Right atrium auricular region (tissue), 2 donors: Measurements from ENCODE around the gene DNAH12. TPM values are rescaled to one million over a fixed set of nuclear protein-coding genes. Genes with fewer than 3 reads are reported as not detected.

Source experiments
- DNase-seq: peaks from one replicate; pipeline ENCODE4 v3.0.0-alpha.2; 2019; ENCODE audit warnings: low spot score
- H3K27ac ChIP-seq, 2 donors: fragments of 200-600 bp; sonication (generic); 1 replicate in 1 of 2; 2 replicates in 1 of 2; pipeline ENCODE4 v1.5.1; 2016 to 2019
- H3K27me3 ChIP-seq, 2 donors: fragments of 200-600 bp; sonication (generic); one replicate each; pipeline versions ENCODE4 v1.5.1 to v1.6.0; 2017 to 2019
- H3K36me3 ChIP-seq: fragments of 200-600 bp; sonication (generic); one replicate; pipeline ENCODE4 v1.5.1; 2016
- H3K4me1 ChIP-seq, 2 donors: fragments of 200-600 bp; sonication (generic); one replicate each; pipeline versions ENCODE4 v1.5.1 to v1.6.0; 2017 to 2019
- H3K4me3 ChIP-seq, 2 donors: fragments of 200-600 bp; sonication (generic); 1 replicate in 1 of 2; 2 replicates in 1 of 2; pipeline ENCODE4 v1.5.1; 2017 to 2019; ENCODE audit warnings: mild to moderate bottlenecking in 1 of 2, moderate library complexity in 1 of 2
- H3K9me3 ChIP-seq, 2 donors: fragments of 200-600 bp; sonication (generic); one replicate each; pipeline ENCODE4 v1.5.1; 2019
- CTCF ChIP-seq, 2 donors: fragments of 200-600 bp; sonication (generic); IDR thresholded peaks; one replicate each; pipeline ENCODE4 v1.5.1; 2019; ENCODE audit warnings: antibody characterized with exemption in 2 of 2
- total RNA-seq, 2 donors: library from RNA; depleted of rRNA; stranded (reverse); fragments of >200 nt; gene quantifications; one replicate each; pipeline ENCODE4 v1.1.0, GENCODE V29; 2016

Gene DNAH12
- total RNA-seq, 2 donors from 2014 or later = 0.08 TPM; not detected in 1

GRCh38 chr3:57582474-57583168 is 38.5 kb upstream of the DNAH12 start:
- Histone ChIP-seq H3K4me3 (no peak overlapping the region), H3K27ac (no peak overlapping the region), H3K36me3 (peaks cover 33% of the 10 kb centered on the region), H3K9me3 (no peaks in the 10 kb centered on the region), H3K27me3 (no peaks in the 10 kb centered on the region), H3K4me1 (peaks cover 0 to 35% of the 10 kb centered on the region in 2 donors)
- no peak for TF ChIP-seq CTCF (IDR thresholded peaks at IDR 0.05)
- no peak for DNase-seq

- H3K4me3 ChIP-seq = no peak overlapping the region
- H3K36me3 ChIP-seq = peaks cover 48% of the 10 kb centered on the region
- H3K27ac ChIP-seq = no peak overlapping the region
- no peaks in the 10 kb centered on the region for H3K27me3 ChIP-seq
- H3K9me3 ChIP-seq = no peaks in the 10 kb centered on the region
- no peak for DNase-seq
- peaks cover 0 to 14% of the 10 kb centered on the region in 2 donors for H3K4me1 ChIP-seq
- no peak for TF ChIP-seq CTCF (IDR thresholded peaks at IDR 0.05)
Measured at GRCh38 chr3:57577801-57578200, 33.7 kb upstream of the DNAH12 start.

- TF ChIP-seq CTCF (IDR thresholded peaks at IDR 0.05) = no peak
- H3K36me3 ChIP-seq = peaks cover 45% of the 10 kb centered on the region
Measured at GRCh38 chr3:57575966-57576626, 32.0 kb upstream of the DNAH12 start.

GRCh38 chr3:57572096-57572495 is 28.0 kb upstream of the DNAH12 start:
- H3K4me3 ChIP-seq = no peak overlapping the region
- H3K36me3 ChIP-seq = peaks cover 47% of the 10 kb centered on the region
- no peaks in the 10 kb centered on the region for H3K27me3 ChIP-seq
- H3K27ac ChIP-seq = no peak overlapping the region
- H3K4me1 ChIP-seq = peaks cover 0 to 6% of the 10 kb centered on the region in 2 donors
- H3K9me3 ChIP-seq = no peaks in the 10 kb centered on the region
- TF ChIP-seq CTCF (IDR thresholded peaks at IDR 0.05) = no peak
- DNase-seq = no peak

More at GRCh38 chr3:57575966-57576626, 32.0 kb upstream of the DNAH12 start:
- H3K9me3 ChIP-seq = no peaks in the 10 kb centered on the region
- H3K27ac ChIP-seq = no peak overlapping the region
- no peak overlapping the region for H3K4me3 ChIP-seq
- peaks cover 0 to 12% of the 10 kb centered on the region in 2 donors for H3K4me1 ChIP-seq
- DNase-seq = no peak
- no peaks in the 10 kb centered on the region for H3K27me3 ChIP-seq

- H3K36me3 ChIP-seq = peaks cover 50% of the 10 kb centered on the region
- no peak for TF ChIP-seq CTCF (IDR thresholded peaks at IDR 0.05)
Measured at GRCh38 chr3:57570878-57571277, 26.7 kb upstream of the DNAH12 start.

More at GRCh38 chr3:57570878-57571277, 26.7 kb upstream of the DNAH12 start:
- Histone ChIP-seq H3K4me3 (no peak overlapping the region), H3K9me3 (no peaks in the 10 kb centered on the region), H3K27ac (no peak overlapping the region), H3K4me1 (no peaks in the 10 kb centered on the region), H3K27me3 (no peaks in the 10 kb centered on the region)
- no peak for DNase-seq
